Body of pancreas (tissue), 4 donors: ENCODE results near the gene PTPN14. TPM values are rescaled to one million over a fixed set of nuclear protein-coding genes. Genes with fewer than 3 reads are reported as not detected.

Experiments used
- ATAC-seq: fragments of 150-250 bp; one replicate; pipeline ENCODE4 v1.9.1; 2016
- DNase-seq, 4 donors: peaks; one replicate each; pipeline ENCODE4 v3.0.0-alpha.2; 2019
- H3K27ac ChIP-seq, 4 donors: fragments of 200-600 bp; sonication (generic); 1 replicate in 3 of 4; 2 replicates in 1 of 4; pipeline versions ENCODE4 v1.5.1 to v1.6.1; 2016 to 2019; ENCODE audit warnings: mild to moderate bottlenecking in 1 of 4, mixed read lengths in 1 of 4, moderate library complexity in 1 of 4
- H3K27me3 ChIP-seq, 2 donors: fragments of 200-600 bp; sonication (generic); one replicate each; pipeline ENCODE4 v1.6.0; 2016; ENCODE audit warnings: mild to moderate bottlenecking in 1 of 2
- H3K36me3 ChIP-seq, 2 donors: fragments of 200-600 bp; sonication (generic); replicated peaks in 1 of 2; 2 replicates each; pipeline ENCODE4 v1.5.1; 2016; ENCODE audit warnings: low read depth in 2 of 2; ENCODE audit not compliant: insufficient read depth in 1 of 2
- H3K4me1 ChIP-seq: fragments of 200-600 bp; sonication (generic); one replicate; pipeline ENCODE4 v1.6.0; 2016
- H3K4me3 ChIP-seq, 2 donors: fragments of 200-600 bp; sonication (generic); 1 replicate in 1 of 2; 2 replicates in 1 of 2; pipeline ENCODE4 v1.5.1; 2016 to 2019
- H3K9me3 ChIP-seq, 3 donors: fragments of 200-600 bp; sonication (generic); 1 replicate in 2 of 3; 2 replicates in 1 of 3; pipeline ENCODE4 v1.5.1; 2016
- POLR2A ChIP-seq, 3 donors: fragments of 450-650 bp; IDR thresholded peaks; one replicate each; pipeline ENCODE4 v1.6.1; 2016; ENCODE audit warnings: antibody characterized with exemption in 3 of 3, mild to moderate bottlenecking in 2 of 3
- WGBS, 2 donors: methylation state at CpG; one replicate each; pipeline ENCODE4 v1.1.5; 2017; 5-methylcytosine and 5-hydroxymethylcytosine counted together
- intact Hi-C: fragments of 100-400 bp; cut with DNase I; formaldehyde crosslinking; loops from one replicate; pipeline ENCODE4 v1.15.1; 2023
- total RNA-seq, 2 donors: library from RNA; depleted of rRNA; stranded (reverse); fragments of >200 nt; gene quantifications; one replicate each; pipeline ENCODE4 v1.1.0, GENCODE V29; 2016
- TF ChIP-seq, protein P1 (sequence below), 7 experiments: fragments of 450-650 bp in 4 of 7; fragments of 200-600 bp in 3 of 7; sonication (generic) in 3 of 7; IDR thresholded peaks; one replicate each; pipeline ENCODE4 v1.5.1; 2016 to 2019; ENCODE audit warnings: antibody characterized with exemption in 7 of 7

Gene PTPN14
- total RNA-seq, 2 donors from 2014 or later = 10.5 to 18.7 TPM

DNA sequence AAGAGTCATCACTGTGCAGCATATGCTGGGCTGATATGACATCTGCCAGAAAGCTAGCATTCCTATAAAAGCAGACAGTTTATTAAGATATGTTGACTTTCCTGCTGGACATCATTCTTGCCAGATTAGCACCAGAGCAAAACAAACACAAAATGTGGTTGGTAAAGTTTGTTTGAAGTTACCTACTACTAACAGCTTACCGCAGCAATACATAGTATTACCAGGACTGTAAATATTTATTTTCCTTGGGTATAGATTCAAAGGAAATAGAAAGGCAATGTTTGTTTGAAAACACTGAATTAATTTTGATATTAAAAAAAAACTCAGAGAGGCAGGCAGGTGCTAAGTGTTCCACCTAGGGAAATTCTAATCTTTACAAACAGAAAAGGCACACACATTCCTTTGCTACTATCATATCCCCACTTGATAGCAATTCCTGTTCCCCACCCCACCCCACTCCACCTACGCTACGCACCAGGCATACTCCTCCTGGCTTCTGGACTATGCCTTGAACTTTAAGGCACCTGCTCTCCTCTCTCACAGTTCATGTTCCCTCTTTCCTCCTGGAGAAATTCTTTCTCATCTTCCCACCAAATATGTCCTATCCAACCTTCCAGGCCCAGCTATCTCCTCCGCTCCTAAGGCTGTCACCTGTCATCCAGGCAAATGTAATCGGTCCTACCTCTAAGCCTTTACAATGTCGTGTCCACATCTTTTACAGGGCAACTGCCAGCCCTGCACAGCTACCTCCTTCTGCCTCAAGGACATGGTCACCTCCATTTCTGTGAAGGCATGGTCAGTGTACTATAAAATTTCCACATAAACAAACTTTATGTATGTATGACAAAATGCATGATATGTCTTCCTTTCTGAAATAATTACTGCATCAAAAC is 34.7 kb downstream of the PTPN14 start:
- H3K4me1 ChIP-seq = peaks cover 30% of the 10 kb centered on the region
- no peaks in the 10 kb centered on the region for H3K9me3 ChIP-seq
- peak; percentile 27 for ATAC-seq
- intact Hi-C loops = no loop called here
- 31 to 35% methylated on average over 6 of the region's 6 CpGs for WGBS, 2 donors
- peak overlapping the region in 1 of 4 donors; percentile 46 for H3K27ac ChIP-seq
- no peak overlapping the region for H3K4me3 ChIP-seq
- no peaks in the 10 kb centered on the region for H3K36me3 ChIP-seq
- DNase-seq = no peak
- no peaks in the 10 kb centered on the region for H3K27me3 ChIP-seq
- TF ChIP-seq POLR2A (IDR thresholded peaks at IDR 0.05) = no peak
- TF ChIP-seq, protein P1, sequence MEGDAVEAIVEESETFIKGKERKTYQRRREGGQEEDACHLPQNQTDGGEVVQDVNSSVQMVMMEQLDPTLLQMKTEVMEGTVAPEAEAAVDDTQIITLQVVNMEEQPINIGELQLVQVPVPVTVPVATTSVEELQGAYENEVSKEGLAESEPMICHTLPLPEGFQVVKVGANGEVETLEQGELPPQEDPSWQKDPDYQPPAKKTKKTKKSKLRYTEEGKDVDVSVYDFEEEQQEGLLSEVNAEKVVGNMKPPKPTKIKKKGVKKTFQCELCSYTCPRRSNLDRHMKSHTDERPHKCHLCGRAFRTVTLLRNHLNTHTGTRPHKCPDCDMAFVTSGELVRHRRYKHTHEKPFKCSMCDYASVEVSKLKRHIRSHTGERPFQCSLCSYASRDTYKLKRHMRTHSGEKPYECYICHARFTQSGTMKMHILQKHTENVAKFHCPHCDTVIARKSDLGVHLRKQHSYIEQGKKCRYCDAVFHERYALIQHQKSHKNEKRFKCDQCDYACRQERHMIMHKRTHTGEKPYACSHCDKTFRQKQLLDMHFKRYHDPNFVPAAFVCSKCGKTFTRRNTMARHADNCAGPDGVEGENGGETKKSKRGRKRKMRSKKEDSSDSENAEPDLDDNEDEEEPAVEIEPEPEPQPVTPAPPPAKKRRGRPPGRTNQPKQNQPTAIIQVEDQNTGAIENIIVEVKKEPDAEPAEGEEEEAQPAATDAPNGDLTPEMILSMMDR (IDR thresholded peaks at IDR 0.05) = no peak

DNA sequence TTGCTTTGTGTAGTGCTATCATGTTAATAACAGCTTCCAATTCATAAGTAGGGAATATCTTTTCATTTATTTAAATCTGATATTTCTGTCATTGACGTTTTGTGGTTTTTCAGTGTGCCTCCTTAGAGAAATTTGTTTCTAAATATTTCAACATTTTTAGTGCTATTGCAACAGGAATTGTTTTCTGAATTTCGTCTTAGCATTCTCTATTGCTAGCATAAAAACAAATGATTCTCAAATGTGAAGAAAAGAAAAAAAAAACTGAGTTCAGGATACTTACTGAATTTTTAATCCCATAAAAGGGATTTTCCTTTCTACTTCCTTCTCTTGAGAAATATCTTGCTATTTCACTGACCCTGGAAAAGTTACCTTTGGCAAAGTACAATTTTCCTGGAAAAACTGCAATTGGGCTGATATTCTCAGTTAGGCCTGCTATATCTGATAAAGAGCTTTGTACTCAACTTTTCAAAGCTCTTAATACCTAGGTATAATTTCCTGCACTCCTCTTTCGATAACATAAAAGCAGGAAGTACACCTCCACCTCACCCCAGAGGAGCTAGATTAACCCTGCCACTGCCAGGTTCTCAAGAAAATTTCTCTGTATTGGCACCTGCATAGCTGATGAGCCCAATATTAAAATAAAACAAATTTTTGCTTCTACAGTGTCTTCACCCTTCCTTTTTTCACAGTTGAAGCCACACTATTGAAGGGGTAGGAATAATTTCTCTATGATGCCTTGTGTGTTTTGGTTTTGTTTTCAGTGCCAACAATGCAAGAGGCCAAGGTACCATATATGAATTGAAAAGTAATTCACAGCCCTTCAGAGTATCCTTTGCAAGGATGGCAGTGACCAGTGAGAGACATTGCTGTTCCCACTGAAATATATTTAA is 35.6 kb downstream of the PTPN14 start:
- TF ChIP-seq POLR2A (IDR thresholded peaks at IDR 0.05) = no peak
- TF ChIP-seq, protein P1 (IDR thresholded peaks at IDR 0.05) = no peak
- 47 to 53% methylated on average over 3 of the region's 3 CpGs for WGBS, 2 donors
- no peak for ATAC-seq
- Histone ChIP-seq H3K9me3 (no peaks in the 10 kb centered on the region), H3K27me3 (no peaks in the 10 kb centered on the region), H3K4me1 (peaks cover 30% of the 10 kb centered on the region), H3K36me3 (no peaks in the 10 kb centered on the region), H3K4me3 (no peak overlapping the region), H3K27ac (peak overlapping the region in 1 of 4 donors; percentile 46)
- intact Hi-C loops = no loop called here
- no peak for DNase-seq

DNA sequence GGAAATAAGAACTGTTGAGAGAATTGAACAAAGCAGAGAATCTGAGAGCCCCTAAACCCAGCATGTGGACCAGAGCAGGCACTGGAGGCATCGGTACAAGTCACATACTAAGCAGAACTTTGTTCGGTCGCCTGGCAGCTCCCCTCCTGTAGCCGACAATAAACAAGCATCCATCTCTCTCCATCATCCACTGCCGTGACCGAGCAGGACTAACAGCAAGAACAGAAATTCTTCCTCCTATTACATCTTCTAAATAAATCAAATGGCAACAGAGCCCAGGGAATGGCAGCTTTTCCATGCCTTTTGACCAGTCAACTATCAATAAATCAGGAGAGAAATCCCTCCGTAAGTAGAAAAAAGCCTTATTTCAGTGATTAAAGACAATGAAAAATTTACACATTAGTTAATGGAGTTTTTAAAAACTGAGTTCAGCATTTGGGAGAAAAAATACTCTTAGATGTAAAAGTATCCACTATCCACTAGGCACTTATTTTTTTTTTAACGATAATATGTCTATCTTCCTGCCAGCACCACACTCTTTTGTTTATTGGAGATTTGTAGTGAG is 36.5 kb downstream of the PTPN14 start:
- intact Hi-C loops = no loop called here
- DNase-seq (no peak), ATAC-seq (no peak)
- peaks cover 30% of the 10 kb centered on the region for H3K4me1 ChIP-seq
- WGBS, 2 donors = 92 to 93% methylated on average over 8 of the region's 8 CpGs
- TF ChIP-seq, protein P1 (IDR thresholded peaks at IDR 0.05) = no peak
- TF ChIP-seq POLR2A (IDR thresholded peaks at IDR 0.05) = no peak
- H3K27me3 ChIP-seq = no peaks in the 10 kb centered on the region
- H3K36me3 ChIP-seq = no peaks in the 10 kb centered on the region
- no peak overlapping the region for H3K27ac ChIP-seq
- no peaks in the 10 kb centered on the region for H3K9me3 ChIP-seq
- H3K4me3 ChIP-seq = no peak overlapping the region

DNA sequence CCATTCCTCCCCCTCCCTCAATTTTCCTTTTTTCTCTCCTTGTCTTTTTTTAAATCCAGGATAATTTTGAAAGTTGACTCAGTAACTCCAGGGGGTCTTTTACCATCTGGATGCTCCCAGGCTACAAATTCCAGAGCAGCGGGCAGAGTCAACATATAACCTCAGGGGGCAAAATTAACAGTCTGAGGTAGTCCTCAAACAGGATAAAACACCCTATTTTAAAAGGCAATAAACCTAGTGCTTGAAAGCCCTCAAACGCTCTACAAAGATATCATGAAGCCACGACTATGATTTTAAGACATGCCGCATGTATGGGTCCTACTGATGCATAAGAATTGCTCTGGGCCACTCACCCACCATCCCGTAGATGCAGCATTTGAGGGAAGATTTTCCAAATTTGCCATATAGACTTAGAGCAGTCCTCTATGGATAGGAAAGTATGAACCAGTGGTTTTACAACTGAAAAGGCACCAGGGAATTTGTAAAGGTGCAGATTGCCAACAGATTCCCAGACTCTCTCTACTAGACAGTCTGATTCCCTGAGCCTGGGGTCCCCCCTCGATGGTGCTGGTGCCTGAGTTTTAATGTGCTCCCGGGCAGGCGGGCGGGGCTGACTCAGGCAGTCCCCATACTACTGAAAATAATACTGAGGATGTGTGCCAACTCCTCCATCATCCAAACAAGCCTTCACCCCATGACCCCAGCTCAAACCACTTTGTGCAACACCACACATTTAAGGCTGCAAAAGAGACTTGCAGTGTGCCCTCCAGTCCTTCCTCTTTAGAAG is 37.2 kb downstream of the PTPN14 start:
- Histone ChIP-seq H3K4me3 (no peak overlapping the region), H3K27ac (no peak overlapping the region), H3K27me3 (no peaks in the 10 kb centered on the region), H3K4me1 (peaks cover 30% of the 10 kb centered on the region), H3K36me3 (no peaks in the 10 kb centered on the region), H3K9me3 (no peaks in the 10 kb centered on the region)
- TF ChIP-seq, protein P1 (IDR thresholded peaks at IDR 0.05) = no peak
- TF ChIP-seq POLR2A (IDR thresholded peaks at IDR 0.05) = no peak
- 80 to 89% methylated on average over 9 of the region's 9 CpGs for WGBS, 2 donors
- ATAC-seq (no peak), DNase-seq (no peak)
- intact Hi-C loops = no loop called here
